ENCODE results near the gene VPS16.

DNA sequence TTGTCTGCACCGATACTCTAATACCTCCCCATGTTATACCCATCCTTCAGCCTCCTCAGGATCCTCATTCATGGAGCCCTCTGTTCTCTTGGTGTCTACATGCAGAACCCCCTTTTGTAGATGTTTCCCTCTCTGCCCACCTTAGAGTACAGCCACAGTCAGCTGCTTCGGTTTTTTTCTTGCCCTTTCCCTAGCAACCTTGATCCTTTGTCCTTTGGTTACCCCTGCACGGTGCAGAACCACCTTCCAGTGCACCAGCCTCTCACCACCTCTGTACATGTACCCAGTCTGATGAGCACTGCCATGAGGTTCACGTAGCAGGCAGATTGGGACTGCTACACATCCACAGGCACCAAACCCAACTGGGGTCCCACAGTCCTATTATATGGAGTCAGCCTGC is 7.3 kb downstream of the VPS16 start:
- TF ChIP-seq CTCF (conservative IDR thresholded peaks at IDR 0.05; ENCODE audit: low read length) (no peak), EZH2phosphoT487 (IDR thresholded peaks at IDR 0.05; ENCODE audit: borderline replicate concordance, low read depth, low read length) (no peak)
